Cortex of kidney (tissue), 1 donor: Measurements from ENCODE around the gene FILIP1L.

Experiments
- DNase-seq: peaks from one replicate; lab custom pipeline; 2025; lab: John Stamatoyannopoulos, UW

Gene FILIP1L

DNA sequence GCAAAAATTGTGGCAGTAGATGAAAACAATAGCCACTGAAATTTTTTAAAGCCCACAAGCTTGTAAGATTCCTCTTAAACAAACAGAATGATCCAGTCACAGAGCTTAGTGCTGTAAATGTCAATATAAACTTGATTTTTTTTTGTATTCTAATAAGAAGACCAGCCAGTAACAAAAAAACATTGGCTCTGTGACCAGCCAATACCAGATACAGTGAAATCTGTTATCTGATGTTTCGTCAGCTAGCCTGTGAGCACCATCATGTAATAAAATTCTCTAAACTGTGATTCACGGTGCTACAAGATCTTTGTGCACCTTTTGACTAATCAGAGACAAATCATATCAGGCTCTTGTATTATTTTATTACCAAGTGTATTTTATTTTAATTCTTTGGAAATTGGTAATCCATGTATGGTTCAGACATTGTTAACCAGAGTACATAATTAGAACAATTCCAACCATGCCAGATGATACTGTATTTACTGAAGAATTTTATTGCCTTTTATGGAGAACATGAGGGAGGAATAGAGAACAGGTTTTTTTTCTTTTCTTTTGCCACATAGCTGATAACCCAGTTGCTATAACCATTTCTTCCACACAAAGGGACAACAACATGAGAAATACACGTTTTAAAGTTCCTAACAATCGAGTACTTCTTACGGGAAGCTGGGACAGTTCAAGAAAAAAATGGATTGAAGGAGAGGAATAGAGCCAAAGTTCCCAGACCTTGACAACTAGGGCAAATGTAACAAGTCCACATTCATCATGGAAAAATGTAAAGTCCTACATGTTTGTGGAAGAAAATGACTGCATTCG lies 71.9 kb downstream of the FILIP1L start:
- no peak for DNase-seq

DNA sequence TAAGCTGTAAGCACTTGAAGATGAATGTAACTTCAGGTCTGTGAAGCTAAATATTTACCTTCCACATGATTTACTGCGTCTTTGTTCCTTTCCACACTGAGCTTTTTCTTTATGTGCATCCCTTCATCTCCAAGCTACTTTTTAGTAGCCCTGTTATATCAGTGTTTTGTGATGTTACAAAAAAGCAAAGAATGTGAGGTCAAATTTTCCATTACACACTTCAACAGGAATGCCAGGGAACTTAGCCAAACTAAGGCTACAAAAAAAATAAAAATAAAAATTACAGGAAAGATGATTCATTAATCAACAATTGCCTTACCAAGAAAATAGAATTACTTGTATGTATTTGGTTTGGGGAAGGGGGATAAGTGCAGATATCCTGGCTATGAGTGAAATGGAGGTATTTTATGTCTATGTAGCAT lies 73.0 kb downstream of the FILIP1L start:
- no peak for DNase-seq

- DNase-seq = no peak
These were observed 73.7 kb downstream of the FILIP1L start for GRCh38 chr3:100040451-100041225.

DNA sequence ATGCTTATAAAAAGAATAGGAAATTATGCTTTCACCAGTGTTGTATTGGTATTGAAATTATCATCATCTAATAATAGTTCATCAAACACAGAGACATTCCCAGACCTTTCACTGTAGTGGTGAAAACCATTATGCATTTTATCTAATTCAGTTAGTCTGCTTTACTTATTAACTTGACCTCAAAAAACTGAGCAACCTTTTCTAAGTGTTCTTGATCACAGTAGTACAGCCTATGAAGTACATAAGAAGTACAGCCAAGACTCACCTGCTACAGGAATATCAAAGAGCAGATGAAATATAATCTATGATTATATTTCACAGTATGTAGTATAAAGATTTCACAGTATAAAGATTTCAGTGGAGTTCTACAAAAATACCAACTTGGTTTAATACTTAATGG lies 75.2 kb downstream of the FILIP1L start:
- no peak for DNase-seq

GRCh38 chr3:100033903-100034471 lies 80.3 kb downstream of the FILIP1L start:
- no peak for DNase-seq

DNA sequence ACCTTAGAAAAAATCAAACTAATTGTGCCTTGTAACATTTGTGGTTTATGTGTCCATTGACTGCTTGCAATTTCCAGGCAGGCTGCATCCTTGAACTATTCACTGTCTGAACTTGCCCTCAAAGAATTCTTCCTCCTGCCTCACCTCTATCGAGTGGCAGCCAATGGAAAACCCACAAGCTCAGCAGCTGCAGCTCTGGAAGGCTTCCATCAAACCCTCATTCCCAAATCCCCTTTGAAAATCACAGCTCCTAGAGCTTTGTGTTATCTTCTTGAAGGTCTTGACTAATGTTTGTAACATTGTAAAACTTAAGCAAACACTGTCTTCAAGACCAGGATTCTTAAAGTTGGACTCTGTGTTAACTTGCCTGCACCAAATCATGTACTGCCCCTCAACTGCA lies 81.1 kb downstream of the FILIP1L start:
- no peak for DNase-seq

DNA sequence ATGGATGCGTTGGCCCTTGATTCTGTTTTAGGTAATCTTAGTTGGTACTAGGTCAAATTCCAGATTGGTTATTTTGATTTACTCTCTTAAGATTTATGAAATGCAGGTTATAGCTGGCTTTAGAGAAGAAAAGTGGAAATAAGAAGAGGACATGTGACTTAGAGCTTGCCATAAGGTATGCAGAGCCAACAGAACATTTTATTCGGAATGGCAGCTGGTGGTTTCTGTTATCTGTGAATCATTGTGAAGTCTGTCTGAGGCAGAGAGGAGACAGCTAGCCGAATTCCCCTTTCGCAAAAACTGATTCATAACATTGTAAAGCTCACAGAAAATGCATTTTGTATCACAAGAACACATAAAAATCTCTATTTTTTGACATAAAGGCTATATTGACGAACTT lies 82.1 kb downstream of the FILIP1L start:
- no peak for DNase-seq

DNA sequence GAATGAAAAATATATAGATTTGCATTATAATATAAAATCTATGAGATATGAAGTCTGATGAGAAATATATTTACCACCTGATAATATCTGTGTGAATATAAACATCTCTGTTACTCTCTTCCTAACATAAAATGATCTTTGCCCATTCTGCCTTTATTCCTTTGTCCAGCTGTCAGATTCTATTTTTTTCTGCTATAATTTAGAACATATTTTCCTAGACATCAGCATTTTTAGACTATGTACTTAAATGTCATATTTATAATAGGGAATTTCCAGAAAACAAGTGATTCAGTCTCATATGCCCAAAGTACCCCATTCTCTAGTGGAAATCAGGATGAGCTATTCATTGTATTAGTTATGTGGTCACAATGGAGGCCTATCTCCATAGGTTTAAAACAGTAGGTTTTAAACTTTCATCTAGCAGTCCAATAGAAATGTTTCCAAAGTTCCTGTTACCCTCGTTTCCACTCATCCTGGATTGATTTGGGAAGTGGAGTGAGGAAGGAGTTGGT lies 83.3 kb downstream of the FILIP1L start:
- DNase-seq = no peak

DNA sequence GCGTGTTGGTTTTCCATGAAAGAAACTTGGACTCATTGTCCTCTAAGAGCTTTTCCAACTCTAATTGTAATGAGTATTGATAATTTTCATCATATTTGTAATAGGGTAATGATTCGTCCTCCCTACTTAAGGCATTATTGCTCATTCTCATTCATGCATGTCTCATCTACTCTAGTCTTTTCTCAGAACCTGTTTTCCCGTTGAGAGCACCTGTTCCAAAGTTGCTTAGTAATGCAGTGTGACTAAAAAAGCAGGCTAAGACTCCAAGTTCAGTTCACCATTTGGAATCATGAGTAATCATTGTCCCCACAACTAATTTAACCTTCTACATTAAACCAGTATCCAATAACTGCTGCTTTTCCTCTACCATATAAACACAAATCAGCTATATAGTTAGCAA lies 84.0 kb downstream of the FILIP1L start:
- DNase-seq = no peak

- no peak for DNase-seq
These were observed 84.6 kb downstream of the FILIP1L start for GRCh38 chr3:100029689-100030088.

- DNase-seq = no peak
These were observed 85.2 kb downstream of the FILIP1L start for GRCh38 chr3:100029052-100029451.

- no peak for DNase-seq
These were observed 87.0 kb downstream of the FILIP1L start for GRCh38 chr3:100027321-100027720.

GRCh38 chr3:100024520-100025303 lies 89.6 kb downstream of the FILIP1L start:
- no peak for DNase-seq

DNA sequence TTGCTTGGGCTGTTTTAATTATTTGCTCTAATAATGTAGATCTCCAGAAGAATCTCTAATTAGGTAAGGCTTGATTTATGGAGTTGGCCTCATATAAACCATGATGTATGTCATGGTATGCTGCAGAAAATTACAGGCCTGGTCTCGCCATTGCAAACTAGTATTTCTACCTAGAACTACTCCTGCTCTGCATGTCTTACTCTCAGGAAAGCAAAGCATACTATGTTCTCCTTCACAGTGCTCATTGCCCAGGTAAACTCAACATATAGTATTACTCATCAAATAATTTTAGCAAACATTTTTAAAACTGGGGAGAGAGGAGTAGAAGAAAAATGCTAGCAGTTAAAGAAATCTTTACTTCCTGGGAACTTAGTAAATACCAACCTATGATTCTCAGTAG lies 90.7 kb downstream of the FILIP1L start:
- no peak for DNase-seq

DNA sequence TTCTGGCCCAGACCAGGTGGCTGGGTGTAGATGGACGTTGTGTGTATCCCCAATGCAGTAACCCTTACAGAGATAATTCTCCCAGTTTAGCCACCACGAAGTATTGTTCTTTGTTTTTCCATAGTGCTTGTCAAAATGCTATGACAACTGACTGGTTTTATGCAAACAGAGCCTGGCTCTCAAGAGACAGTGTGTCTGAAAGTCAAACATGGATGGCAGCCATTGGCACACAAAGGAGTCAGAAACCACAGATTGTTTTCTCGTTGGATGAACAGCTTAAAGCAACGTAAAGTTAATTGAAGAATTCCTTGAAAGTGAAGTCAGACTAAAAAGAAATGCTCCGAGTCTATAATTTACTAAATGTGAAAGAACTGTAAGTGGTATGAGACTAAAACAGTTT lies 91.2 kb downstream of the FILIP1L start:
- DNase-seq = no peak

DNA sequence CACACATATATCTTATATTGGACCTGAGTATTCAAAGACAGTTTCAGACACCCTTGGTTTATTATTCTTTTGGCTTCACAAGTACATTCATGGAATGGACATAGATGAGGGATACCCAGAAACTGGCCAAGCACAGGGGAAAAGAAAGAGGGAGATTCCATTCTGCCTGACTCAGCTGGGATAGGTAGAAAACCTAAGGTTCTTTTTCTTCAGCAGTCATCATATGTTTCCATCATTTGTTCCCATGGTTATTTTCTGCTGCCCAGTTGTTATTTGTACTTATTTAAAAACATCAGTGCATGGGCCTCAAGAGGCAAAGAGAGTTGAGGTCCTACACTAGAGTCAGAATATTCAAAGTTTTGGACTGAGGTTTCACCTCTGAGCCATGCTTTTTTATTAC lies 91.8 kb downstream of the FILIP1L start:
- no peak for DNase-seq

DNA sequence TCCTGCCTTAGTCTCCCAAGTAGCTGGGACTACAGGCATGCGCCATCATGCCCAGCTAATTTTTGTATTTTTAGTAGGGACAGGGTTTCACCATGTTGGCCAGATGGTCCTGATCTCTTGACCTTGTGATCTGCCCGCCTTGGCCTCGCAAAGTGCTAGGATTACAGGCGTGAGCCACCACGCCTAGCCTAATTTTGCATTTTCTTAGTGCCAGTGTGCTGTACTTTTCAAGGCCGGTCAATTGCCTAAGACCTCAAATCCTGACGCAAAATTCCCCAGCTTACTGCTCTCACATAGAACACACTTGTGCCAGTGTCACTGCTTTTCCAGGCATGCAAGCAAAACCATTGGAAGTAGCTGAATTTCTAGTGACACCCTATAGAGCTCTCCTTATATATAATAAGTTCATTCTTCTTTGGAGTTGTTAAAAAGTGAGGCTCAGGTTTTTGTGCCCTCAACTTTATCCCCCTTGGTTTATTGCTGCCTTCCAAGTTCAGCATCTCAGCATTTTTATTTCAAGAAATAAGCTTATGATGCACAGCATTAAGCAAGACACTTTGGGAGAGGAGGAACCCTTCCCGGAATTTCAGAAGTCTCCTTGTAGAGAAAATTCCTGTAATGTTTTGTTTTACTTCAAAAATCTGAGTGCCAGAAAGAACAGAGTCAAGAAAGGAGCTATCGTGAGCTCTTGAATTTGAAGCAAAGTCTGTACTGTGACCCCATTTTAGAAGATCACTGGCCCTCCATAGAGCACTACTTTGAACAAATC lies 93.2 kb downstream of the FILIP1L start:
- DNase-seq = no peak

GRCh38 chr3:100019719-100020118 lies 94.6 kb downstream of the FILIP1L start:
- DNase-seq = no peak

DNA sequence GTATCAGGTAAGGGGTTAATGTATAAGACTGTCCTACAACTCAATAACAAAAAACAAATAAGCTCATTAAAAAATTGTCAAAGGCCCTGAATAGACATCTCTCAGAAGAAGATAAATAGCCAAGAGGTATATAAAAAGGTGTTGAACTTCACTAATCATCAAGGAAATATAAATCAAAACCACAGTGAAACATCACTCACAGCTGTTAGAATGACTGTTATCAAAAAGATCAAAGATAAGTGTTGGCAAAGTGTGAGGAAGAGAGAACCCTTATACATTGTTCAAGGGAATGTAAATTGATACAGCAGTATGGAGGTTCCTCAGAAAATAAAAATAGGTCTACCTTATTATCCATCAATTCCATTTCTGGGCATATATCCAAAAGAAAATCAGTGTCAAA lies 95.5 kb downstream of the FILIP1L start:
- no peak for DNase-seq

DNA sequence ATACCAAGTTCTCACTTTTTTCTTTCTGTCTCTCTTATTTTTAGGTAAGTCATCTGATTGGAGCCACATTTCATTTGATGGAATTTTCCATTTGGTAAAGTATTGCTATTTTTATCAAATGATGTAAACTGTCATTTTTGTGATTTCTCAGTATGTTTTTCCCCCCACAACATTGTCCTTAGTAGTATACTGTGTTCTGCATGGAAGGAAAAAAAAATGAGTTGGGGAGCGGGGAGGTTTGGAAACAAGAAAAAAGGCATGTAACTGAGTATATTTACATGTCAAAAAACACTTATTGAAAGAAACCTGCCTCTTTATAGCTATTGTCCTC lies 104.2 kb downstream of the FILIP1L start:
- no peak for DNase-seq
